GM12873 (cell line): ENCODE measurements around the gene FER.

Source experiments
- CTCF ChIP-seq: IDR thresholded peaks from 2 replicates; pipeline ENCODE4 v1.5.1; 2012; ENCODE audit warnings: low read depth, mild to moderate bottlenecking, moderate library complexity, low read length, control low read depth; ENCODE audit not compliant: insufficient read depth; ENCODE audit errors: missing control alignments

Gene FER

DNA sequence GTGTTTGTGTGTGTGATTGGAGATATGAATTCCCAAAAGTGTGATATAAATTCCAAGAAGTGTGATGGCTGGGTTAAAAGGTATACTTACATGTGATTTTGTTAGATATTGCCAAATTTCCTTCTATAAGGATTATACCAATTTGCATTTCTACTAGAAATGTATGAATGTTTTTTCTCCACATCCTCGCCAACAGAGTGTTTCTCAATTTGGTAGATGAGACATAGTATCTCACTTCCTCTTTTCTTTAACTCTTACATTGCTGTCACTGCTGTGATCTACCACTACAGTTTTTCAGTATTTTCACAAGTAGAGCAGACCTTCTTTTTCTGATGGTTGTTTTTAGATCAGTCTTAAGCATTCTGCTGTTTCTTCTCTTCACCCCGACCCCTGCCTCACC lies 111.3 kb downstream of the FER start:
- TF ChIP-seq CTCF: no peak

DNA sequence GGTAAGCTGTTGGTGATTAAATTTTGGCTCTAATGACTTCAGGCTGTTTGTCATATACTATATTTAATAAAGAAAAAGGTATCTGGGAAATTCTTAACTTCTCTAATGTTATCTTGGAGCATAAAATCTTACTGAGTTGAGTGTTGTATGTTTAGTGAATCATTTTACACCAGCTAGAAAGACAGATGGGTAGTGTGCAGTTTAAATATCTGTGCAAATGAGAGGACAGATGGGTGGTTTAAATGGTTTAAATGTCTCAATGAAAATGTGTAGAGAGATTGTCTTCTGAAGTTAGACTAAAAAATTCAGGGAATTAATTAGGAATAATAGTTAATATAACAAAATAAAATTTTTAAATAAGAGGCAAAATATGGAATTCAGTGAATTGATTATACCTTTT lies 114.5 kb downstream of the FER start:
- no peak for TF ChIP-seq CTCF

- no peak for TF ChIP-seq CTCF
Measured at GRCh38 chr5:108867656-108868055, 120.0 kb downstream of the FER start.

DNA sequence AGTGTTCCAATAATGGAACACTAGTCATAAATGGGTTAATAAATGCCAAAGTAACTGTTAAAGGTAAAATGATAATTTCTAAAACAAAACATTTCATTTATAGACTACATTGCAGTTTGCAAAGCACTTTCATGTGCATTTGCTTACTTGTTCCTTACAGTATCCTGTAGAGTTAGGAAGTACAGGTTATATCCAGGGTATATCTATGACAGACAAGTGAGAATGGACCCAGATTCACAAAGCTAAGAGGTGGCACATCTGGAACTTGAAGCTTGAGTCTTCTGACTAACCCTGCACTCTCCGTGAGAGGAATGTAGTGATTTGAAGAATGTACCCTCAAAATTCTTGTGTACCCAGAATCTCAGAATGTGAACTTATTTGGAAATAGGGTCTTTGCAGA lies 121.4 kb downstream of the FER start:
- no peak for TF ChIP-seq CTCF

DNA sequence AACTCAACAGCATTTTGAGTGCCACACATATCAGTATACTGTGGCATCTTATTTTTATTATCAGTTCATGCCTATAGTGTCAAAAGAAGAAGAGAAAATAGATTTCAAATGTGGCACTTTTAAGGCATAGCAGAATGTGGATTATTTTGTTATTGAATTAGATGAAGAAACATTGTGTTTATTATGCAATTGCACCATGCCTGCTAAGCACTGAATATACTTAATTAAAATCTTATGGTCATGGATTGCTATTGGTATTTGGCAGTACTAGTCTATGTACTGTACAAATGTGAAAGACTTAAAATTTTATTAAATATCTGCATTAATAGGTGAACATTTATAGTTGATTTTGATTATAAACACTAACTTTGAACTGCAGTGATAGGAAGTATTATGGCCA lies 128.8 kb downstream of the FER start:
- TF ChIP-seq CTCF: no peak

DNA sequence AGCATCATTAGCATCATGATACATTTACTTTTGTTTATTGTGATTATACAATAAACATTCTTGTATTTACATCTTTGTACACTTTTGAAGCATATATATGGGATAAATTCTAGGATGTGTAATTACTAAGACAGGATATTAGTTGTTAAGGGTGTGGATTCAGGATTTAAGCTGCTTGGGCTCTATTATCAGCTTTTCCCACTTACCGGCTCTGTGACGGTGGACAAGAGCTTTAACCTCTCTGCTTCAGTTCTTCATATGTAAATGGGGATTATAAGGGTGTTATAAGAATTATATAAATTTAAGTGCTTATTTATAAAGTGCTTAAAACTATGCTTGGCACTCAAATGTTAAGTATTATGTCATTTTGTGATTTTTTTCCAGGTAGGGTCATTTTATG lies 131.1 kb downstream of the FER start:
- TF ChIP-seq CTCF: no peak

GRCh38 chr5:108881133-108881532 lies 133.4 kb downstream of the FER start:
- TF ChIP-seq CTCF: no peak

DNA sequence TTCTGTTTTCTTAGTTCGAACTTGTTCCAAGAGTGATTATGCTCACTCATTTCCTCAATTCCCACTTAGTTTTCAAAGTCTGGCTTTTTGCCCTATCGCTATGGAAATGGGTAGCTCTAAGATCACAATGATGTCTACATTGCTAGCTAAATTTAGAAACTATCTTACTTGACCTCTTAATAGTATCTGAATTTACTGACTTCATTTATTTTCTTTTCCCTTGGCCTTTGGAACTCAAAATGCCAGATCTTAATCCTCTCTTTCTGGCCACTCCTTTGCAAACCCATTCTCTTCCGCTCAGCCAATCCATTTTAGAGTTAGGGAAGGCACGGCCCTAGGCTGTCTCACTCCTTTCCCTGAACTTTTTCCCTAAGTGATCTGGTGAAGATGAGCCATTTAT lies 137.0 kb downstream of the FER start:
- no peak for TF ChIP-seq CTCF
